T-cell (primary cell): ENCODE measurements around the gene MEF2A. TPM values are rescaled to one million over a fixed set of nuclear protein-coding genes. Genes with fewer than 3 reads are reported as not detected.

Source experiments
- ATAC-seq, 4 experiments: fragments of 200-7000 bp in 3 of 4; fragments of 150-1000 bp in 1 of 4; cut with Tn5 transposase; replicated peaks in 1 of 4; 1 replicate in 3 of 4; 2 replicates in 1 of 4; pipeline ENCODE4 v1.10.0; 2021; ENCODE audit warnings: moderate library complexity in 3 of 4, mild to moderate bottlenecking in 2 of 4, moderate number of reproducible peaks in 1 of 4
- CTCF ChIA-PET, 2 donors: fragments of 300-600 bp; sonication (Branson Sonifier 250); formaldehyde crosslinking; loops; one replicate each; lab custom pipeline; 2022; ENCODE audit warnings: antibody characterized with exemption in 2 of 2; lab: Charles Lee
- POLR2A ChIA-PET, 2 donors: fragments of 300-600 bp; sonication (Branson Sonifier 250); formaldehyde crosslinking; loops; one replicate each; lab custom pipeline; 2022; ENCODE audit warnings: antibody characterized with exemption in 2 of 2; lab: Charles Lee
- DNase-seq, 35 experiments: peaks; one replicate each; pipeline versions ENCODE4 v3.0.0 to v3.0.0-alpha.2; 2013 to 2023
- H3K27ac ChIP-seq: one replicate; pipeline ENCODE4 v1.5.1; 2013; ENCODE audit warnings: low read length
- H3K27me3 ChIP-seq, 2 experiments: replicated peaks in 1 of 2; 1 replicate in 1 of 2; 2 replicates in 1 of 2; pipeline versions ENCODE4 v1.6.1 to v1.7.0; 2013; ENCODE audit warnings: low read length in 1 of 2, mixed read lengths in 1 of 2; ENCODE audit not compliant: control insufficient read depth in 2 of 2, insufficient read depth in 2 of 2; ENCODE audit errors: extremely low read depth in 1 of 2
- H3K36me3 ChIP-seq, 2 donors: 1 replicate in 1 of 2; 2 replicates in 1 of 2; pipeline versions ENCODE4 v1.6.1 to v1.7.0; 2013; ENCODE audit warnings: low read length in 1 of 2; ENCODE audit not compliant: control insufficient read depth in 2 of 2, insufficient read depth in 1 of 2; ENCODE audit errors: extremely low read depth in 1 of 2
- H3K4me1 ChIP-seq, 2 experiments: 1 replicate in 1 of 2; 2 replicates in 1 of 2; pipeline versions ENCODE4 v1.6.1 to v1.7.0; 2013; ENCODE audit warnings: low read length in 2 of 2, mixed read lengths in 1 of 2; ENCODE audit not compliant: insufficient read depth in 2 of 2, control insufficient read depth in 1 of 2; ENCODE audit errors: extremely low read depth in 1 of 2
- H3K4me3 ChIP-seq, 2 donors: 1 replicate in 1 of 2; 2 replicates in 1 of 2; pipeline versions ENCODE4 v1.5.1 to v1.7.0; 2013; ENCODE audit warnings: mild to moderate bottlenecking in 2 of 2, low read length in 1 of 2, moderate library complexity in 1 of 2; ENCODE audit not compliant: control insufficient read depth in 1 of 2; ENCODE audit errors: extremely low read depth in 1 of 2
- H3K9me3 ChIP-seq: 2 replicates; pipeline ENCODE4 v1.7.0; 2013
- H3K27ac Mint-ChIP-seq, 2 donors: one replicate each; pipeline ENCODE4 v1.8.0; 2020 to 2021; ENCODE audit warnings: mild to moderate bottlenecking in 2 of 2, mixed read lengths in 2 of 2
- H3K27me3 Mint-ChIP-seq, 2 donors: one replicate each; pipeline ENCODE4 v1.8.0; 2021 to 2022; ENCODE audit warnings: mixed read lengths in 2 of 2
- H3K36me3 Mint-ChIP-seq: one replicate; pipeline ENCODE4 v1.8.0; 2021; ENCODE audit warnings: mixed read lengths
- H3K4me1 Mint-ChIP-seq, 3 donors: one replicate each; pipeline ENCODE4 v1.8.0; 2020 to 2022; ENCODE audit warnings: mixed read lengths in 3 of 3, mild to moderate bottlenecking in 1 of 3
- H3K4me3 Mint-ChIP-seq, 3 donors: one replicate each; pipeline ENCODE4 v1.8.0; 2020 to 2022; ENCODE audit warnings: mild to moderate bottlenecking in 3 of 3, mixed read lengths in 3 of 3, moderate library complexity in 3 of 3
- H3K9me3 Mint-ChIP-seq, 3 donors: one replicate each; pipeline ENCODE4 v1.8.0; 2020 to 2022; ENCODE audit warnings: mixed read lengths in 3 of 3
- WGBS: methylation state at CpG from one replicate; pipeline ENCODE4 v1.1.5; 2013; ENCODE audit warnings: missing lambda C conversion rate; ENCODE audit not compliant: insufficient coverage; 5-methylcytosine and 5-hydroxymethylcytosine counted together
- total RNA-seq, 35 experiments: library from RNA in 6 of 35; stranded (reverse) in 6 of 35; fragments of 120-200 nt in 1 of 35; gene quantifications; one replicate each; pipeline versions ENCODE4 v1.2.1 to v1.2.4 and lab custom pipeline; 2013 to 2026

The MEF2A gene
- total RNA-seq, 5 donors from 2014 or later (not counting 1 experiment from before 2014, with no cell fraction given) = 31.6 to 37.4 (median 33.9) TPM

DNA sequence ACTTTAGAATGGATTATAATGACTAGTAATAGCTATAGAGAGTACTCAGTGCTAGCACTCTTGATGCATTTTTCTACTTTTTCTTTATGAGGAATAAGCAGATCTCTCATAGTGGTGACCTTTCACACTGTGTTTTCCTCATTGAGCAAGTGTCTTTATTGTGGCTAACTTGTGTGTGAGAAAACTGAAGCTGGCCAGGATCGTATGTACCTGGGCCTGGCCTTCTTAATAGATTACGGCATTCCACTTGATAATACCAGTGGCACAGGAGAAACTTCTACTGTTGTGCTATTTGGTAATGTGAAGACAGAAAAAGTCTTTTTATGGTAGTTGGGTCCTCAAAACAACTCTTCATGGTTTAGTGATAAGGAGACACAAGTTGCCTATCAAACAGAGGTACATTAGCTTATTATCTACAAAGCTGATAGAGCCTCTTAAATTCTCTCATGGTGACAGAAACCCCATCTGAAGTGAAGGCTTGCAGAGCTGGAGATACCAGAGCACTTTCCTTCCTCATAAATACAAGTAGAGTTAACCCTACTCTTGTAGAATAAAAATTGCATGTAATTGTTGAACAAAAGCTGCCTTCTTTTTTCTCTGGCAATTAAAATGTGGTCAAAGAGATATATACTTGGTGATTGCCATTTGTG, 102.9 kb downstream of the MEF2A start:
- Mint-ChIP-seq H3K27ac (no peak overlapping the region), H3K4me3 (no peak overlapping the region), H3K4me1 (peaks cover 0 to 6% (median 3%) of the 10 kb centered on the region in 3 donors), H3K9me3 (no peaks in the 10 kb centered on the region), H3K27me3 (no peaks in the 10 kb centered on the region), H3K36me3 (peaks cover 37% of the 10 kb centered on the region)
- no peak overlapping the region for H3K27ac ChIP-seq
- POLR2A ChIA-PET = interaction anchor here in 1 of 2 donors (0.6 kb wide), 1 partner anchor 89 kb away, joined by 5 read pairs; no protein-coding TSS in a partner anchor
- ATAC-seq (no peak), DNase-seq (no peak)
- H3K4me3 ChIP-seq = no peak overlapping the region
- WGBS = 100% methylated on average over 2 of the region's 2 CpGs
- no peaks in the 10 kb centered on the region for H3K4me1 ChIP-seq
- CTCF ChIA-PET = interaction anchor here in 1 of 2 donors (1.4 kb wide), 1 partner anchor 36 kb away, joined by 4 read pairs; no protein-coding TSS in a partner anchor
- H3K36me3 ChIP-seq = peaks cover 0 to 8% of the 10 kb centered on the region in 2 donors
- H3K27me3 ChIP-seq = no peaks in the 10 kb centered on the region
- H3K9me3 ChIP-seq = no peaks in the 10 kb centered on the region

DNA sequence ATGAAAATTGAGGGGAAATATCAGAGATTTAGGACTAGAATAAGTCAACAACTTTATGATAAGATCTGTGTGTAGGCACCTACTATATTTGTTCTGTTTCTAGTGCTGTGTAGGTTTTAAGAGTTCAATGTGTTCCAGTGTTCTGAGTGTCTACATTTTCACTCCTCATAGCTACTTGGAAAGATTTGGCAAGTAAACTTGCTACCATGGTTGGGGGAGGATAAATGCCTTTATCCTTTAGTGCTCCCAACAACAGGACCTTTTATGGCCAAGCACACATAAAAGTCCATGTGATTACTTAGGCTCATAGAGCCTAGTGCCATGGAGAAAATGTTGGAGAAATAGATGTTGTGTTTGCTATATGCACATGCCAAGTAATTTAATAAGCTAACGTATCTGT, 103.5 kb downstream of the MEF2A start:
- Mint-ChIP-seq H3K4me3 (no peak overlapping the region), H3K4me1 (peaks cover 0 to 6% (median 3%) of the 10 kb centered on the region in 3 donors), H3K9me3 (no peaks in the 10 kb centered on the region), H3K27ac (no peak overlapping the region), H3K27me3 (no peaks in the 10 kb centered on the region), H3K36me3 (peaks cover 35% of the 10 kb centered on the region)
- H3K4me3 ChIP-seq = no peak overlapping the region
- no peaks in the 10 kb centered on the region for H3K4me1 ChIP-seq
- no peaks in the 10 kb centered on the region for H3K9me3 ChIP-seq
- H3K27me3 ChIP-seq = no peaks in the 10 kb centered on the region
- ChIA-PET POLR2A (interaction anchor here in 1 of 2 donors (0.5 to 0.6 kb wide), 2 partner anchors 88 to 782 kb away, joined by 3 to 5 read pairs; no protein-coding TSS in a partner anchor), CTCF (interaction anchor here in 1 of 2 donors (1.4 kb wide), 1 partner anchor 35 kb away, joined by 4 read pairs; no protein-coding TSS in a partner anchor)
- H3K36me3 ChIP-seq = peaks cover 0 to 10% of the 10 kb centered on the region in 2 donors
- ATAC-seq (no peak), DNase-seq (no peak)
- no CpG with 5 or more reads among the region's 1 CpG for WGBS
- no peak overlapping the region for H3K27ac ChIP-seq

DNA sequence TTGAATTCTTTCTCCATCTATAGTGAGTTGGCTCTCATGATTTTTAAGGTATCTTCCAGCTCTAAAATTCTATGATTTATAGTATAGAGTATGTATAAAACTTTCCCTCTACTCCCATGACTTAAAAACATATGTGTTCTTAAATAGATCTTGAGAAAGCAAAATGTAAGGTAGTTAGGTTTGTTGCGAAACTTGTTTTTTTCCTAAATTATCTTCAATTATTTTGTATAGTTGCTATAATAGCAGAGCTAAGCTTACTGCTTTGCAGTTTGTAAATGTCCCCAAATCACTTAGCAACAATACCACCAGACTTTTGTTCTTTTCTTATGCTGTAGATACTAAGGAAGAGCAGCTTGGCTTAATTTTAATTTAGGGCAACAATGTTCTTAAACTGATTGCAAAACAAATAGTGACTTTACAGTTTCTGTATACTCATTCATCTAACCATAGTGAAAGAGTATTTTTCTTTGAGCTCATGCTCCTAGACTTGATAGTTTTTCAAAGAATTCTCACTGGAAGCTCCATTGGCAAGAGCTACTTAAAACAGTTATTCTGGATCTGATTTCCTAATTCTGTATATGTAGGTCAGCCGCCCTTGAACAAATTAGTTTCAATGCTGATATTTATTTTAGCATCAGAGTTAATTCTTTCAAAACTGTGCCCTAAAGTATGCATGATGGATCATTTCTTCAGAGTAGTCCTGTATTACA, 106.3 kb downstream of the MEF2A start:
- peaks cover 41% of the 10 kb centered on the region for H3K36me3 Mint-ChIP-seq

DNA sequence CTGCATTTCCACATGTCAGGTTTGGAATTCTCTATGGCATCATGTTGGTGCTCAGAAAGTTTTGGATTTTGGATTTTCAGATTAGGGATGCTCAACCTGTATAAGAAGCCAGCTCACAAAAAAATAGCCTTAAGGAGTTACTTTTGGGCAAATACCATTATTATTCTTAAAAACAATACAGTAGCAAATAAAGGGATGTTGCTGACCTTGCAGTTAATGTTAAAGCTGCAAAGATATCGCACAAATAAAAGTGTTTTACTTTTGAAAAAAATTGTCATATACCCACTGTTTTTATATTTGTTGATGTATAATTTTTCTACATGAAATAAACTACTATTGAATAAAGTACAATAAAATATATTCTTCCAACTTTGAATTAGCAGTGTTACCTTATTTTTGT, 107.3 kb downstream of the MEF2A start:
- POLR2A ChIA-PET = no interaction called here
- H3K27ac ChIP-seq = no peak overlapping the region
- Mint-ChIP-seq H3K27ac (no peak overlapping the region), H3K27me3 (no peaks in the 10 kb centered on the region), H3K4me3 (no peak overlapping the region), H3K36me3 (peaks cover 49% of the 10 kb centered on the region), H3K4me1 (peaks cover 0 to 6% (median 3%) of the 10 kb centered on the region in 3 donors), H3K9me3 (no peaks in the 10 kb centered on the region)
- ATAC-seq (no peak), DNase-seq (no peak)
- H3K9me3 ChIP-seq = no peaks in the 10 kb centered on the region
- WGBS = no CpG with 5 or more reads among the region's 1 CpG
- H3K4me1 ChIP-seq = no peaks in the 10 kb centered on the region
- no peak overlapping the region for H3K4me3 ChIP-seq
- no peaks in the 10 kb centered on the region for H3K27me3 ChIP-seq
- CTCF ChIA-PET = no interaction called here
- peaks cover 0 to 27% of the 10 kb centered on the region in 2 donors for H3K36me3 ChIP-seq

More for the DNA sequence above, 106.3 kb downstream of the MEF2A start:
- Mint-ChIP-seq H3K9me3 (no peaks in the 10 kb centered on the region), H3K27me3 (no peaks in the 10 kb centered on the region), H3K4me1 (peaks cover 0 to 6% (median 3%) of the 10 kb centered on the region in 3 donors), H3K4me3 (no peak overlapping the region), H3K27ac (peak overlapping the region in 1 of 2 donors; percentile 7)
- ATAC-seq = no peak
- H3K4me3 ChIP-seq = no peak overlapping the region
- no peaks in the 10 kb centered on the region for H3K27me3 ChIP-seq
- DNase-seq = no peak
- H3K36me3 ChIP-seq = peaks cover 0 to 25% of the 10 kb centered on the region in 2 donors
- H3K4me1 ChIP-seq = no peaks in the 10 kb centered on the region
- H3K27ac ChIP-seq = no peak overlapping the region
- ChIA-PET POLR2A (no interaction called here), CTCF (no interaction called here)
- WGBS = no CpG with 5 or more reads among the region's 2 CpGs
- no peaks in the 10 kb centered on the region for H3K9me3 ChIP-seq

DNA sequence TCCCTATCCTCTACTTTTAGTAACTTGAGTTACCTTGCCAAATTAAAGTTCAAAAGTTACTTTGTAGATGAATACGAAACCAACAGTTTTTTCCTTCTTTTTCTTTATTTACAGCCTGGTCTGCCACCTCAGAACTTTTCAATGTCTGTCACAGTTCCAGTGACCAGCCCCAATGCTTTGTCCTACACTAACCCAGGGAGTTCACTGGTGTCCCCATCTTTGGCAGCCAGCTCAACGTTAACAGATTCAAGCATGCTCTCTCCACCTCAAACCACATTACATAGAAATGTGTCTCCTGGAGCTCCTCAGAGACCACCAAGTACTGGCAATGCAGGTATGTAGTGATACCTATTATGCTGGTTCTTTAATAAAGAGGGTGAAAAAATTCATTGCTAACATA, 108.5 kb downstream of the MEF2A start:
- Histone ChIP-seq H3K4me3 (no peak overlapping the region), H3K27me3 (no peaks in the 10 kb centered on the region), H3K27ac (no peak overlapping the region), H3K4me1 (no peaks in the 10 kb centered on the region), H3K36me3 (peaks cover 0 to 31% of the 10 kb centered on the region in 2 donors), H3K9me3 (no peaks in the 10 kb centered on the region)
- DNase-seq (no peak), ATAC-seq (no peak)
- ChIA-PET POLR2A (no interaction called here), CTCF (no interaction called here)
- H3K27me3 Mint-ChIP-seq = no peaks in the 10 kb centered on the region
- no peaks in the 10 kb centered on the region for H3K4me1 Mint-ChIP-seq
- H3K9me3 Mint-ChIP-seq = peaks cover 0 to 4% (median 3%) of the 10 kb centered on the region in 3 donors
- WGBS = 75% methylated on average over 2 of the region's 2 CpGs
- no peak overlapping the region for H3K27ac Mint-ChIP-seq
- no peak overlapping the region for H3K4me3 Mint-ChIP-seq
- peaks cover 55% of the 10 kb centered on the region for H3K36me3 Mint-ChIP-seq

DNA sequence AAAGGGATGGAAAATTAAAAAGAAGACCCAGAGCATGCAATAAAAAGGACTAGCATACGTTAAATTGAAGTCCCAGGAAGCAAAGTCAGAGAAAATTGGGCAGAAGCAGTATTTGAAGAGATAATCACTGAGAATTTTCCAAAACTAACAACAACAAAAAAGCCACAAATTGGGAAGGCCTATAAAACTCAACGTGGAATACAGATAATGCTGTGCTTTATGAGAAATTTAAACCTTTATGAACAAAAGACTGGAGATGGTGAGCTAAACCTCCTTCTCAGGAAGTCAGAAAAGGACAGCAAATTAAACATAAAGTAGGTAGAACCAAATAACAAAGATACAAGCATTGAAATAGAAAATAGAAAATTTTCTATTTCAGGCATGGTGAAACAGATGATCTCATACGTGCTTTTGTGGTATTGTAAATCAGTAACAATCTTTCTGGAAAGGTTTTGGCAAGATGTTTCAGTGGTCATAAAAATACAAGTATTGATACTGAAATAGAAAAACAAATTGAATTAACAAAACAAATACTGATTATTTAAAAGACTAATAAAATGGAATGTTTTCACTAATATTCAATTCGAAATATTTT, 111.9 kb downstream of the MEF2A start:
- Mint-ChIP-seq H3K4me3 (no peak overlapping the region), H3K36me3 (peaks cover 53% of the 10 kb centered on the region), H3K4me1 (peaks cover 14 to 17% (median 15%) of the 10 kb centered on the region in 3 donors), H3K9me3 (peaks cover 0 to 4% (median 4%) of the 10 kb centered on the region in 3 donors), H3K27me3 (no peaks in the 10 kb centered on the region), H3K27ac (no peak overlapping the region)
- CTCF ChIA-PET = no interaction called here
- H3K27me3 ChIP-seq = no peaks in the 10 kb centered on the region
- no peak overlapping the region for H3K27ac ChIP-seq
- POLR2A ChIA-PET = no interaction called here
- H3K4me1 ChIP-seq = peaks cover 0 to 5% of the 10 kb centered on the region in 2 experiments
- ATAC-seq (no peak), DNase-seq (no peak)
- H3K36me3 ChIP-seq = peaks cover 0 to 27% of the 10 kb centered on the region in 2 donors
- no CpG with 5 or more reads among the region's 4 CpGs for WGBS
- no peaks in the 10 kb centered on the region for H3K9me3 ChIP-seq
- H3K4me3 ChIP-seq = no peak overlapping the region
